Stomach (tissue), 4 donors: Measurements from ENCODE around the gene KLHL29.

Source experiments
- CTCF ChIP-seq, 7 experiments: fragments of 450-650 bp in 4 of 7; fragments of 200-600 bp in 3 of 7; sonication (generic) in 3 of 7; IDR thresholded peaks; one replicate each; pipeline ENCODE4 v1.5.1; 2016 to 2019; ENCODE audit warnings: antibody characterized with exemption in 7 of 7, control low read depth in 2 of 7, mild to moderate bottlenecking in 1 of 7
- EP300 ChIP-seq: sonication (generic); formaldehyde crosslinking; IDR thresholded peaks from one replicate; pipeline ENCODE4 v1.6.1; 2017; ENCODE audit warnings: antibody characterized with exemption
- POLR2A ChIP-seq, 4 donors: fragments of 450-650 bp; IDR thresholded peaks; one replicate each; pipeline ENCODE4 v1.6.1; 2016; ENCODE audit warnings: antibody characterized with exemption in 4 of 4, control low read depth in 2 of 4, mild to moderate bottlenecking in 1 of 4, moderate library complexity in 1 of 4
- POLR2AphosphoS5 ChIP-seq, 3 donors: sonication (generic); formaldehyde crosslinking; IDR thresholded peaks; one replicate each; pipeline ENCODE4 v1.6.1; 2016; ENCODE audit warnings: antibody characterized with exemption in 3 of 3

GRCh38 chr2:23478087-23478932 is 93.3 kb downstream of the KLHL29 start:
- TF ChIP-seq CTCF (IDR thresholded peaks at IDR 0.05) (no peak), EP300 (no peak), POLR2A (IDR thresholded peaks at IDR 0.05) (no peak), POLR2AphosphoS5 (IDR thresholded peaks at IDR 0.05) (no peak)
